Panc1 (cell line): ENCODE data around the gene ZFAND4. TPM values are rescaled to one million over a fixed set of nuclear protein-coding genes. Genes with fewer than 3 reads are reported as not detected.

Experiments used
- ATAC-seq: fragments of 200-7000 bp; cut with Tn5 transposase; 2 replicates; pipeline ENCODE4 v1.9.1; 2020; ENCODE audit warnings: mild to moderate bottlenecking, moderate library complexity
- BruUV-seq: library from RNA; stranded (reverse); fragments of 400-500 nt; replicated peaks from 2 replicates; lab custom pipeline; 2021; lab: Mats Ljungman, UMichigan
- CTCF ChIA-PET: fragments of 300-600 bp; sonication (Branson Sonifier 250); formaldehyde crosslinking; loops from one replicate; lab custom pipeline; 2022; ENCODE audit warnings: antibody characterized with exemption; lab: Charles Lee
- POLR2A ChIA-PET: fragments of 300-600 bp; sonication (Branson Sonifier 250); formaldehyde crosslinking; loops from one replicate; lab custom pipeline; 2022; ENCODE audit warnings: antibody characterized with exemption; lab: Charles Lee
- DNase-seq: peaks from one replicate; pipeline ENCODE4 v3.0.0-alpha.2; 2010; ENCODE audit warnings: low read depth, low spot score
- H3K27ac ChIP-seq: 2 replicates; pipeline ENCODE4 v1.5.1; 2011; ENCODE audit warnings: mild to moderate bottlenecking, low read length, inconsistent platforms
- H3K27me3 ChIP-seq: fragments of 200-500 bp; sonication (Bioruptor generic); 2 replicates; pipeline ENCODE4 v1.6.0; 2014; ENCODE audit warnings: low read length, inconsistent platforms; ENCODE audit not compliant: control insufficient read depth, insufficient read depth
- H3K36me3 ChIP-seq: fragments of 200-500 bp; sonication (Bioruptor generic); 2 replicates; pipeline ENCODE4 v1.5.1; 2014; ENCODE audit warnings: inconsistent platforms, mild to moderate bottlenecking, low read length, moderate library complexity; ENCODE audit not compliant: control insufficient read depth, insufficient read depth
- H3K4me1 ChIP-seq: 2 replicates; pipeline ENCODE4 v1.5.1; 2011; ENCODE audit warnings: inconsistent platforms, mild to moderate bottlenecking, low read length, moderate library complexity; ENCODE audit not compliant: control insufficient read depth, insufficient read depth
- H3K4me3 ChIP-seq, 2 experiments: 2 replicates each; pipeline ENCODE4 v1.5.1; 2011 to 2012; ENCODE audit warnings: low read depth in 2 of 2, low read length in 2 of 2, mild to moderate bottlenecking in 2 of 2, inconsistent platforms in 1 of 2, moderate library complexity in 1 of 2
- H3K9me3 ChIP-seq: fragments of 200-500 bp; sonication (Bioruptor generic); 2 replicates; pipeline ENCODE4 v1.5.1; 2014; ENCODE audit warnings: low read depth, mild to moderate bottlenecking, inconsistent platforms, low read length, moderate library complexity; ENCODE audit not compliant: control insufficient read depth, insufficient read depth
- POLR2AphosphoS5 ChIP-seq: IDR thresholded peaks from 2 replicates; pipeline ENCODE4 v1.6.1; 2012; ENCODE audit warnings: mild to moderate bottlenecking, low read depth, low read length, moderate library complexity
- REST ChIP-seq, 2 experiments: IDR thresholded peaks; 2 replicates each; pipeline ENCODE4 v1.6.1; 2011 to 2012; ENCODE audit warnings: low read depth in 2 of 2, control low read depth in 1 of 2, low read length in 1 of 2, mild to moderate bottlenecking in 1 of 2, moderate library complexity in 1 of 2; ENCODE audit not compliant: insufficient read depth in 1 of 2
- SIN3A ChIP-seq: IDR thresholded peaks from 2 replicates; pipeline ENCODE4 v1.6.1; 2012; ENCODE audit warnings: low read depth, mild to moderate bottlenecking, low read length, moderate library complexity, borderline replicate concordance; ENCODE audit not compliant: insufficient read depth
- TCF7L2 ChIP-seq: IDR thresholded peaks from 2 replicates; pipeline ENCODE4 v1.6.1; 2011; ENCODE audit warnings: mild to moderate bottlenecking, low read depth, low read length, inconsistent platforms
- in situ Hi-C: cut with HindIII; loops from 2 replicates; pipeline ENCODE4 v1.10.0; 2016; ENCODE audit warnings: low sequenced_read_pairs, low pct_unique_long_range_greater_than_20kb
- intact Hi-C: fragments of 100-400 bp; cut with micrococcal nuclease; formaldehyde crosslinking; loops from one replicate; pipeline ENCODE4 v1.10.0; 2022; ENCODE audit not compliant: unreplicated experiment
- total RNA-seq: library from RNA; stranded (reverse); gene quantifications from one replicate; pipeline ENCODE4 v1.2.1, GENCODE V29; 2021; ENCODE audit not compliant: unreplicated experiment
- TF ChIP-seq, protein P1 (sequence below): fragments of 450-650 bp; IDR thresholded peaks from 2 replicates; pipeline ENCODE4 v1.5.1; 2017; ENCODE audit warnings: mild to moderate bottlenecking

ZFAND4 gene
- total RNA-seq, 1 experiment from 2014 or later = 23.6 TPM

- ATAC-seq (no peak), DNase-seq (no peak)
- Histone ChIP-seq H3K4me1 (no peaks in the 10 kb centered on the region), H3K4me3 (no peak overlapping the region), H3K9me3 (no peaks in the 10 kb centered on the region), H3K36me3 (no peaks in the 10 kb centered on the region), H3K27me3 (no peaks in the 10 kb centered on the region), H3K27ac (no peak overlapping the region)
- CTCF ChIA-PET = no interaction called here
- POLR2A ChIA-PET = interaction anchor here (0.7 kb wide), 1 partner anchor 1496 kb away, joined by 8 read pairs; no protein-coding TSS in a partner anchor
- no peak for TF ChIP-seq SIN3A
- no peak for TF ChIP-seq REST (IDR thresholded peaks at IDR 0.05; ENCODE audit: insufficient read depth in 1 of 2, low read depth in 2 of 2, low read length in 1 of 2)
- no peak for TF ChIP-seq TCF7L2
- TF ChIP-seq POLR2AphosphoS5 = no peak
- TF ChIP-seq, protein P1, sequence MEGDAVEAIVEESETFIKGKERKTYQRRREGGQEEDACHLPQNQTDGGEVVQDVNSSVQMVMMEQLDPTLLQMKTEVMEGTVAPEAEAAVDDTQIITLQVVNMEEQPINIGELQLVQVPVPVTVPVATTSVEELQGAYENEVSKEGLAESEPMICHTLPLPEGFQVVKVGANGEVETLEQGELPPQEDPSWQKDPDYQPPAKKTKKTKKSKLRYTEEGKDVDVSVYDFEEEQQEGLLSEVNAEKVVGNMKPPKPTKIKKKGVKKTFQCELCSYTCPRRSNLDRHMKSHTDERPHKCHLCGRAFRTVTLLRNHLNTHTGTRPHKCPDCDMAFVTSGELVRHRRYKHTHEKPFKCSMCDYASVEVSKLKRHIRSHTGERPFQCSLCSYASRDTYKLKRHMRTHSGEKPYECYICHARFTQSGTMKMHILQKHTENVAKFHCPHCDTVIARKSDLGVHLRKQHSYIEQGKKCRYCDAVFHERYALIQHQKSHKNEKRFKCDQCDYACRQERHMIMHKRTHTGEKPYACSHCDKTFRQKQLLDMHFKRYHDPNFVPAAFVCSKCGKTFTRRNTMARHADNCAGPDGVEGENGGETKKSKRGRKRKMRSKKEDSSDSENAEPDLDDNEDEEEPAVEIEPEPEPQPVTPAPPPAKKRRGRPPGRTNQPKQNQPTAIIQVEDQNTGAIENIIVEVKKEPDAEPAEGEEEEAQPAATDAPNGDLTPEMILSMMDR = no peak
- intact Hi-C loops (no loop called here), in situ Hi-C loops (no loop called here)
- BruUV-seq = no TSS peak
Measured at GRCh38 chr10:45625879-45626278, 46.7 kb downstream of the ZFAND4 start.

DNA sequence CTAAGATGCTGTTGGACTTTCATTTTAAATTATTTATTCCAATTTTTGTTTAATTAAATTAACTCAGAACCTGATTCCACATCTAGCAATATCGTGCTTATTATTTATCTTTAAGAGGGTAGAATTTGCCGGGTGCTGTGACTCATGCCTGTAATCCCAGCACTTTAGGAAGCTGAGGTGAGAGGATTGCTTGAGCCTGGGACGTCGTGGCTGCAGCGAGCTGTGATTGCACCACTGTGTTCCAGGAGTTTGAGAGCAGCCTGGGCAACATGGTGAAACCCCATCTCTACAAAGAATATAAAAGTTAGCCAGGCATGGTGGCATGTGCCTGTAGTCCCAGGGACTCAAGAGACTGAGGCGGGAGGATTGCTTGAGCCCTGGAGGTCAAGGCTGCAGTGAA lies 47.8 kb downstream of the ZFAND4 start:
- CTCF ChIA-PET = interaction anchor here (0.6 kb wide), 1 partner anchor 375 kb away, joined by 5 read pairs; no protein-coding TSS in a partner anchor
- POLR2A ChIA-PET = no interaction called here
- H3K9me3 ChIP-seq = no peaks in the 10 kb centered on the region
- TF ChIP-seq, protein P1 = no peak
- no peak for TF ChIP-seq REST (IDR thresholded peaks at IDR 0.05; ENCODE audit: insufficient read depth in 1 of 2, low read depth in 2 of 2, low read length in 1 of 2)
- no peak for TF ChIP-seq TCF7L2
- TF ChIP-seq POLR2AphosphoS5 = no peak
- no peak for TF ChIP-seq SIN3A
- no peak for DNase-seq
- no peak for ATAC-seq
- no peak overlapping the region for H3K27ac ChIP-seq
- intact Hi-C loops (no loop called here), in situ Hi-C loops (no loop called here)
- H3K27me3 ChIP-seq = no peaks in the 10 kb centered on the region
- no peaks in the 10 kb centered on the region for H3K4me1 ChIP-seq
- no peak overlapping the region for H3K4me3 ChIP-seq
- H3K36me3 ChIP-seq = no peaks in the 10 kb centered on the region
- no TSS peak for BruUV-seq
